Adrenal gland (tissue), 12 donors: ENCODE measurements around the gene MAPK7. TPM values are rescaled to one million over a fixed set of nuclear protein-coding genes. Genes with fewer than 3 reads are reported as not detected.

Experiments
- DNase-seq, 7 donors: peaks; one replicate each; pipeline ENCODE4 v3.0.0-alpha.2; 2019 to 2020
- H3K27ac ChIP-seq, 5 donors: fragments of 200-600 bp; sonication (generic) in 4 of 5; 1 replicate in 3 of 5; 2 replicates in 2 of 5; pipeline versions ENCODE4 v1.5.1 to v1.8.0; 2016 to 2020; ENCODE audit warnings: mild to moderate bottlenecking in 1 of 5
- H3K27me3 ChIP-seq: fragments of 200-600 bp; 2 replicates; pipeline ENCODE4 v1.8.0; 2021
- H3K36me3 ChIP-seq, 2 donors: fragments of 200-600 bp; replicated peaks in 1 of 2; 1 replicate in 1 of 2; 2 replicates in 1 of 2; pipeline versions ENCODE4 v1.5.1 to v1.8.0; 2018 to 2022
- H3K4me1 ChIP-seq, 2 donors: fragments of 200-600 bp; replicated peaks in 1 of 2; 1 replicate in 1 of 2; 2 replicates in 1 of 2; pipeline versions ENCODE4 v1.5.1 to v1.8.0; 2018 to 2021
- H3K4me3 ChIP-seq, 4 donors: fragments of 200-600 bp; sonication (generic) in 3 of 4; one replicate each; pipeline ENCODE4 v1.5.1; 2016 to 2018
- H3K9me3 ChIP-seq, 3 donors: fragments of 200-600 bp; sonication (generic) in 1 of 3; replicated peaks in 1 of 3; 1 replicate in 2 of 3; 2 replicates in 1 of 3; pipeline versions ENCODE4 v1.5.1 to v1.8.0; 2016 to 2021
- CTCF ChIP-seq, 6 experiments: fragments of 450-650 bp in 4 of 6; fragments of 200-600 bp in 2 of 6; sonication (generic) in 1 of 6; IDR thresholded peaks; 1 replicate in 5 of 6; 2 replicates in 1 of 6; pipeline versions ENCODE4 v1.5.1 to v1.8.0; 2016 to 2021; ENCODE audit warnings: antibody characterized with exemption in 6 of 6, mild to moderate bottlenecking in 2 of 6, moderate library complexity in 1 of 6
- POLR2A ChIP-seq, 2 donors: fragments of 450-650 bp; IDR thresholded peaks; one replicate each; pipeline ENCODE4 v1.6.1; 2017; ENCODE audit warnings: antibody characterized with exemption in 2 of 2, mild to moderate bottlenecking in 2 of 2, moderate library complexity in 1 of 2
- WGBS, 4 donors: extraction: QIAGEN DNeasy Blood & Tissue Kit in 2 of 4; methylation state at CpG; one replicate each; pipeline versions ENCODE4 v1.1.5 to v1.1.7; 2013 to 2017; 5-methylcytosine and 5-hydroxymethylcytosine counted together
- intact Hi-C, 2 donors: fragments of 100-400 bp; cut with DNase I; formaldehyde crosslinking; loops; one replicate each; pipeline versions ENCODE4 v1.14.1 to v1.15.0; 2022 to 2023
- polyA plus RNA-seq, 3 donors: library from polyadenylated mRNA; stranded (reverse); fragments of 200-250 nt in 2 of 3; fragments of 350-450 nt in 1 of 3; fragmentation: Illumina TruSeq in 1 of 3; extraction: RNeasy Lipid Tissue Mini Kit (QIAGEN cat#74804) in 1 of 3; gene quantifications; one replicate each; pipeline ENCODE4 v1.2.3, GENCODE V29; 2013 to 2014
- total RNA-seq, 9 donors: library from RNA; depleted of rRNA in 4 of 9; stranded (reverse); fragments of >200 nt in 4 of 9; fragments of 120-200 nt in 1 of 9; fragmentation: NEBNext Ultra II Directional in 1 of 9; extraction: Animal tissue kit (Norgen Biotek cat#: 25700) in 1 of 9; gene quantifications; one replicate each; pipeline versions ENCODE4 v1.1.0 to v1.2.4, GENCODE V29; 2013 to 2023
- donor health status: healthy with polysubstance abuse.
- donor health status: Bipolar disorder and iron deficiency.
- donor health status: DM: yes; HTN: yes; CAD: no.
- donor health status: DM: no; HTN: no; CAD: no.
- donor health status: DM: no; HTN: no; CAD: no.
- donor health status: DM: yes; HTN: yes; CAD: no.

Gene MAPK7
- total and polyA plus RNA-seq, 12 donors: 7.6 to 223 (median 44.6) TPM

DNA sequence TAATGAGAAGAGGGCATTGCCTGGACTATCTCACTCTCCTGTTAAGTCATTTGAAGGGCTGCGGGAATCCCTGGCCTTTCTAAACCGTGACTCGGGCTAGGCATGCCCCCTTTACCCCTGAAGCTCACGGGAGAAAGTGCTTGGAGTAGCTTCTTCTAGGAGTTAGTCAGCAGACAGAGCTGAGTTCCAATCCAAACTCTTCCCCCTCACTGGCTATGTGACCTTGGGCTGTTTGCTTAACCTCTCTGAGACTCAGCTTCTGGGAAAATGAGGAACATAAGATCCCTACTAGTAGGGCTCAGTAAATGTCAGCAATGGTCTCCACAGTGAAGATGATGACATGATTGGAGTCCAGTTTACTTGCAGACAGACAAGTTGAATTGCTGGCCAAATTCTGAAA lies 10.1 kb upstream of the MAPK7 start:
- Histone ChIP-seq H3K27ac (peak overlapping the region in 2 of 5 donors; percentile 39 to 42), H3K4me3 (no peak overlapping the region), H3K27me3 (no peaks in the 10 kb centered on the region), H3K4me1 (peaks cover 2 to 25% of the 10 kb centered on the region in 2 donors), H3K36me3 (no peaks in the 10 kb centered on the region), H3K9me3 (no peaks in the 10 kb centered on the region)
- TF ChIP-seq POLR2A (IDR thresholded peaks at IDR 0.05): no peak
- TF ChIP-seq CTCF (IDR thresholded peaks at IDR 0.05): no peak
- intact Hi-C loops: loop anchor here (10.0 kb wide), 2 partner anchors 137 to 397 kb away; no protein-coding TSS in a partner anchor
- peak in 1 of 7 donors; percentile 17 for DNase-seq
- WGBS, 4 donors: 64 to 83% (median 65%) methylated on average over 3 to 4 of the region's 4 CpGs

- Histone ChIP-seq H3K36me3 (no peaks in the 10 kb centered on the region), H3K9me3 (no peaks in the 10 kb centered on the region), H3K4me1 (peaks cover 0 to 22% of the 10 kb centered on the region in 2 donors), H3K27me3 (no peaks in the 10 kb centered on the region), H3K27ac (peak overlapping the region in 1 of 5 donors; percentile 68), H3K4me3 (no peak overlapping the region)
- peak in 1 of 7 donors; percentile 8 for DNase-seq
- TF ChIP-seq CTCF (IDR thresholded peaks at IDR 0.05): no peak
- no peak for TF ChIP-seq POLR2A (IDR thresholded peaks at IDR 0.05)
- WGBS, 4 donors: 92 to 93% (median 93%) methylated on average over 16 of the region's 16 CpGs
- intact Hi-C loops: loop anchor here (10.0 kb wide), 2 partner anchors 136 to 396 kb away; no protein-coding TSS in a partner anchor
Measured at GRCh38 chr17:19369107-19369778, 9.1 kb upstream of the MAPK7 start.

DNA sequence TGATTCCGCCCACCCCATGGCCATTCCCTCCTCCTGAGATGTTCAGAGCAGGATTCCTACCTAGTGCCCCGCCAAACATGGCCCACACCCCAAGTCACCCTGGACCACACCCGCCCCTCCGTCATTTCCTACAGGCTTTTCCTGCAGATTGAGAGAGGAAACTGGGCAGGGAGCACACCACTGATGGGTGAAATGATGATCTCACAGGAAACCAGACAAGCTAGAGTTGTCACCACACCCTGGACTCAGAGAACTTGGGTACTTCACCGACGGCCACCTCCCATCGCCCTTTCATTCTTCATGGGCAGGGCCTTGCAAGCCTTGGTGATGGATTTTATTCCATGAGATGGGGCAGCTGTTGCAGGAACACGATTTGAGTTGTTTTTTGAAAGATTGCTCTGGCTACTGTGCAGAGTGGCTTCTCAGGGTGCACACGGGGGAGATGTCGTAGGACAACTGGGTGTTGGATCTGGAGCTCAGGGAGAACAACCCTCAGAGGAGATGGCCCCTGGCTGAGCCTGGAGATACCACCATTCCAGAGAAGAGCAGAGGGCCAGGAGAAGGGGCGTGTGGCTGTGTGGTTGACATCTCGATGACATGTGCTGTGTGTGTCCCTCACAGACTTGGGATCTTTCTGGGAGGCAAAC lies 8.3 kb upstream of the MAPK7 start:
- Histone ChIP-seq H3K36me3 (no peaks in the 10 kb centered on the region), H3K27me3 (no peaks in the 10 kb centered on the region), H3K9me3 (no peaks in the 10 kb centered on the region), H3K4me3 (no peak overlapping the region), H3K4me1 (peaks cover 0 to 18% of the 10 kb centered on the region in 2 donors), H3K27ac (peak overlapping the region in 1 of 5 donors; percentile 68)
- intact Hi-C loops: loop anchor here (10.0 kb wide), 2 partner anchors 135 to 395 kb away; no protein-coding TSS in a partner anchor
- 67 to 78% (median 73%) methylated on average over 12 of the region's 12 CpGs for WGBS, 4 donors
- peak in 4 of 7 donors; percentile 15 to 58 (median 36) for DNase-seq
- TF ChIP-seq POLR2A (IDR thresholded peaks at IDR 0.05) (no peak), CTCF (IDR thresholded peaks at IDR 0.05) (no peak)

- no peak for TF ChIP-seq CTCF (IDR thresholded peaks at IDR 0.05)
- no peak for TF ChIP-seq POLR2A (IDR thresholded peaks at IDR 0.05)
- WGBS, 4 donors: 67 to 76% (median 72%) methylated on average over 4 to 7 of the region's 7 CpGs
- no peaks in the 10 kb centered on the region for H3K36me3 ChIP-seq
- DNase-seq: peak in 4 of 7 donors; percentile 15 to 63 (median 38)
- no peaks in the 10 kb centered on the region for H3K9me3 ChIP-seq
- H3K27me3 ChIP-seq: no peaks in the 10 kb centered on the region
- intact Hi-C loops: no loop called here
- peaks cover 0 to 15% of the 10 kb centered on the region in 2 donors for H3K4me1 ChIP-seq
- H3K4me3 ChIP-seq: no peak overlapping the region
- peak overlapping the region in 1 of 5 donors; percentile 68 for H3K27ac ChIP-seq
Measured at GRCh38 chr17:19370493-19370960, 7.8 kb upstream of the MAPK7 start.
